Caco-2 (cell line): Measurements from ENCODE around the gene RPS6KA3. TPM values are rescaled to one million over a fixed set of nuclear protein-coding genes. Genes with fewer than 3 reads are reported as not detected.

Experiments used
- BruUV-seq: library from RNA; stranded (reverse); fragments of 400-500 nt; replicated peaks from 2 replicates; lab custom pipeline; 2021; lab: Mats Ljungman, UMichigan
- CTCF ChIA-PET: fragments of 300-600 bp; sonication (Branson Sonifier 250); formaldehyde crosslinking; loops from one replicate; lab custom pipeline; 2022; ENCODE audit warnings: antibody characterized with exemption; lab: Charles Lee
- POLR2A ChIA-PET: fragments of 300-600 bp; sonication (Branson Sonifier 250); formaldehyde crosslinking; loops from one replicate; lab custom pipeline; 2022; ENCODE audit warnings: antibody characterized with exemption; lab: Charles Lee
- DNase-seq, 2 experiments: peaks; one replicate each; pipeline versions ENCODE4 v3.0.0 to v3.0.0-alpha.2; 2020 to 2022
- H3K27me3 ChIP-seq: replicated peaks from 2 replicates; pipeline ENCODE4 v1.6.0; 2011; ENCODE audit warnings: low read length; ENCODE audit not compliant: control insufficient read depth, insufficient read depth
- H3K36me3 ChIP-seq: 2 replicates; pipeline ENCODE4 v1.5.1; 2011; ENCODE audit warnings: low read length; ENCODE audit not compliant: control insufficient read depth, insufficient read depth
- H3K4me1 ChIP-seq: fragments of 250-450 bp; sonication (Bioruptor Pico); 2 replicates; pipeline ENCODE4 v1.5.1; 2020; ENCODE audit warnings: mild to moderate bottlenecking
- H3K4me3 ChIP-seq: 2 replicates; pipeline ENCODE4 v1.5.1; 2011; ENCODE audit warnings: low read depth, mild to moderate bottlenecking, control low read depth, low read length
- H3K9me3 ChIP-seq: fragments of 250-450 bp; sonication (Bioruptor Pico); 2 replicates; pipeline ENCODE4 v1.5.1; 2020; ENCODE audit warnings: mild to moderate bottlenecking, moderate library complexity
- H3K27ac Mint-ChIP-seq: one replicate; pipeline ENCODE4 v1.8.0; 2022; ENCODE audit warnings: mixed read lengths; ENCODE audit not compliant: unreplicated experiment
- H3K27me3 Mint-ChIP-seq: one replicate; pipeline ENCODE4 v1.8.0; 2022; ENCODE audit warnings: mixed read lengths; ENCODE audit not compliant: insufficient read depth, unreplicated experiment
- H3K36me3 Mint-ChIP-seq: one replicate; pipeline ENCODE4 v1.8.0; 2022; ENCODE audit warnings: mild to moderate bottlenecking, mixed read lengths; ENCODE audit not compliant: insufficient read depth, unreplicated experiment
- H3K4me1 Mint-ChIP-seq: one replicate; pipeline ENCODE4 v1.8.0; 2022; ENCODE audit warnings: low read depth, mixed read lengths; ENCODE audit not compliant: unreplicated experiment
- H3K4me3 Mint-ChIP-seq: one replicate; pipeline ENCODE4 v1.8.0; 2022; ENCODE audit warnings: mild to moderate bottlenecking, moderate library complexity, mixed read lengths; ENCODE audit not compliant: unreplicated experiment
- H3K9me3 Mint-ChIP-seq: one replicate; pipeline ENCODE4 v1.8.0; 2022; ENCODE audit warnings: mixed read lengths; ENCODE audit not compliant: unreplicated experiment
- intact Hi-C: fragments of 100-400 bp; cut with micrococcal nuclease; formaldehyde crosslinking; loops from one replicate; pipeline ENCODE4 v1.10.0; 2022; ENCODE audit not compliant: unreplicated experiment
- total RNA-seq: library from RNA; stranded (reverse); gene quantifications from 2 replicates; pipeline ENCODE4 v1.2.3, GENCODE V29; 2022
- TF ChIP-seq, protein P1 (sequence below), 2 experiments: fragments of 200-600 bp in 1 of 2; IDR thresholded peaks; 1 replicate in 1 of 2; 2 replicates in 1 of 2; pipeline versions ENCODE4 v1.5.1 to v1.8.0; 2011 to 2022; ENCODE audit warnings: antibody characterized with exemption in 1 of 2, control low read depth in 1 of 2, inconsistent platforms in 1 of 2, low read depth in 1 of 2, low read length in 1 of 2, mild to moderate bottlenecking in 1 of 2, moderate library complexity in 1 of 2; ENCODE audit not compliant: insufficient read depth in 1 of 2, severe bottlenecking in 1 of 2, unreplicated experiment in 1 of 2

RPS6KA3 gene
- total RNA-seq, 1 experiment from 2014 or later: 104 TPM

GRCh38 chrX:20269848-20270561 is 3.3 kb upstream of the RPS6KA3 start:
- Histone ChIP-seq H3K9me3 (no peaks in the 10 kb centered on the region), H3K36me3 (no peaks in the 10 kb centered on the region), H3K4me3 (no peak overlapping the region), H3K27me3 (no peaks in the 10 kb centered on the region), H3K4me1 (peaks cover 41% of the 10 kb centered on the region)
- CTCF ChIA-PET: no interaction called here
- intact Hi-C loops: loop anchor here (5.0 kb wide), 1 partner anchor 112 kb away; no protein-coding TSS in a partner anchor
- H3K36me3 Mint-ChIP-seq: peaks cover 12% of the 10 kb centered on the region
- no peak for DNase-seq
- TF ChIP-seq, protein P1, sequence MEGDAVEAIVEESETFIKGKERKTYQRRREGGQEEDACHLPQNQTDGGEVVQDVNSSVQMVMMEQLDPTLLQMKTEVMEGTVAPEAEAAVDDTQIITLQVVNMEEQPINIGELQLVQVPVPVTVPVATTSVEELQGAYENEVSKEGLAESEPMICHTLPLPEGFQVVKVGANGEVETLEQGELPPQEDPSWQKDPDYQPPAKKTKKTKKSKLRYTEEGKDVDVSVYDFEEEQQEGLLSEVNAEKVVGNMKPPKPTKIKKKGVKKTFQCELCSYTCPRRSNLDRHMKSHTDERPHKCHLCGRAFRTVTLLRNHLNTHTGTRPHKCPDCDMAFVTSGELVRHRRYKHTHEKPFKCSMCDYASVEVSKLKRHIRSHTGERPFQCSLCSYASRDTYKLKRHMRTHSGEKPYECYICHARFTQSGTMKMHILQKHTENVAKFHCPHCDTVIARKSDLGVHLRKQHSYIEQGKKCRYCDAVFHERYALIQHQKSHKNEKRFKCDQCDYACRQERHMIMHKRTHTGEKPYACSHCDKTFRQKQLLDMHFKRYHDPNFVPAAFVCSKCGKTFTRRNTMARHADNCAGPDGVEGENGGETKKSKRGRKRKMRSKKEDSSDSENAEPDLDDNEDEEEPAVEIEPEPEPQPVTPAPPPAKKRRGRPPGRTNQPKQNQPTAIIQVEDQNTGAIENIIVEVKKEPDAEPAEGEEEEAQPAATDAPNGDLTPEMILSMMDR (IDR thresholded peaks at IDR 0.05; ENCODE audit: insufficient read depth in 1 of 2, low read depth in 1 of 2, low read length in 1 of 2, severe bottlenecking in 1 of 2, unreplicated experiment in 1 of 2): no peak
- H3K9me3 Mint-ChIP-seq: no peaks in the 10 kb centered on the region
- H3K27ac Mint-ChIP-seq: no peak overlapping the region
- POLR2A ChIA-PET: no interaction called here
- no peak overlapping the region for H3K4me3 Mint-ChIP-seq
- H3K27me3 Mint-ChIP-seq: no peaks in the 10 kb centered on the region
- H3K4me1 Mint-ChIP-seq: peaks cover 7% of the 10 kb centered on the region
- BruUV-seq: no TSS peak

GRCh38 chrX:20267931-20268701 is 1.4 kb upstream of the RPS6KA3 start:
- H3K36me3 ChIP-seq: no peaks in the 10 kb centered on the region
- ChIA-PET POLR2A (interaction anchor here (1.0 kb wide), 1 partner anchor 94 kb away, joined by 4 read pairs; no protein-coding TSS in a partner anchor), CTCF (no interaction called here)
- peak; percentile 9 to 37 for DNase-seq
- H3K27me3 ChIP-seq: no peaks in the 10 kb centered on the region
- H3K36me3 Mint-ChIP-seq: peaks cover 16% of the 10 kb centered on the region
- intact Hi-C loops: loop anchor here (1.0 to 5.0 kb wide), 2 partner anchors 94 to 114 kb away; no protein-coding TSS in a partner anchor
- peak overlapping the region; percentile 96 for H3K4me3 Mint-ChIP-seq
- TF ChIP-seq, protein P1 (IDR thresholded peaks at IDR 0.05; ENCODE audit: insufficient read depth in 1 of 2, low read depth in 1 of 2, low read length in 1 of 2, severe bottlenecking in 1 of 2, unreplicated experiment in 1 of 2): no peak
- H3K27me3 Mint-ChIP-seq: no peaks in the 10 kb centered on the region
- H3K9me3 ChIP-seq: no peaks in the 10 kb centered on the region
- peaks cover 36% of the 10 kb centered on the region for H3K4me1 ChIP-seq
- BruUV-seq: no TSS peak
- H3K4me1 Mint-ChIP-seq: peaks cover 13% of the 10 kb centered on the region
- peak overlapping the region; percentile 77 for H3K4me3 ChIP-seq
- H3K27ac Mint-ChIP-seq: peak overlapping the region; percentile 93
- H3K9me3 Mint-ChIP-seq: no peaks in the 10 kb centered on the region

DNA sequence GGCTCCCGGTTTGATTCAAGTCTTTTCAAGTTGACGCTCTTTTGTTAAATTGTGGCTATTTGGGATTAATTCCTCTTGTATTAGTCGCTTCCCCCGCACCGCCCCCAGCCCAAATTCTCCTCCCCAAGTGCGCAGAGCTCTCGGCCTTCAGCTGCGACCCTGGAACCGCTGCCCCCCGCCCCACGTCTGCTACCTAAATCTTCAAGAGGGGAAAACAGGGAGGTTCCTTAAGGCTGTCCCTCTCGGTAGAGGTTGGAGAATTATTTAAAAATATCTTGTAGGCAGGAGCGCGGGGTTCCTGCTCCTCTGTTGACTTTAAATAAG is 860 bp upstream of the RPS6KA3 start:
- TF ChIP-seq, protein P1 (IDR thresholded peaks at IDR 0.05; ENCODE audit: insufficient read depth in 1 of 2, low read depth in 1 of 2, low read length in 1 of 2, severe bottlenecking in 1 of 2, unreplicated experiment in 1 of 2): no peak
- POLR2A ChIA-PET: interaction anchor here (1.0 kb wide), 2 partner anchors 94 kb away, joined by 4 to 17 read pairs; no protein-coding TSS in a partner anchor
- H3K9me3 ChIP-seq: no peaks in the 10 kb centered on the region
- H3K27me3 Mint-ChIP-seq: no peaks in the 10 kb centered on the region
- H3K36me3 Mint-ChIP-seq: peaks cover 16% of the 10 kb centered on the region
- H3K4me3 Mint-ChIP-seq: peak overlapping the region; percentile 96
- H3K27me3 ChIP-seq: no peaks in the 10 kb centered on the region
- H3K9me3 Mint-ChIP-seq: no peaks in the 10 kb centered on the region
- H3K4me3 ChIP-seq: peak overlapping the region; percentile 77
- TSS peak; percentile 81 for BruUV-seq
- H3K36me3 ChIP-seq: no peaks in the 10 kb centered on the region
- intact Hi-C loops: loop anchor here (1.0 to 5.0 kb wide), 2 partner anchors 95 to 115 kb away; no protein-coding TSS in a partner anchor
- H3K4me1 ChIP-seq: peaks cover 34% of the 10 kb centered on the region
- CTCF ChIA-PET: no interaction called here
- peaks cover 14% of the 10 kb centered on the region for H3K4me1 Mint-ChIP-seq
- DNase-seq: no peak
- peak overlapping the region; percentile 93 for H3K27ac Mint-ChIP-seq
